CD14-positive monocyte (primary cell): ENCODE results near the gene LAMTOR3. TPM values are rescaled to one million over a fixed set of nuclear protein-coding genes. Genes with fewer than 3 reads are reported as not detected.
A peak's percentile ranks its signal among the peaks of the same experiment; 100 is the strongest.

ENCODE experiments used
- DNase-seq, 3 donors: peaks; one replicate each; pipeline ENCODE4 v3.0.0-alpha.2; 2011 to 2022
- H2AFZ ChIP-seq: 2 replicates; pipeline ENCODE4 v1.6.0; 2012; ENCODE audit warnings: mild to moderate bottlenecking, low read depth, low read length, inconsistent platforms; ENCODE audit not compliant: insufficient read depth, poor library complexity, severe bottlenecking
- H3K27ac ChIP-seq, 2 donors: 1 replicate in 1 of 2; 2 replicates in 1 of 2; pipeline ENCODE4 v1.5.1; 2012 to 2013; ENCODE audit warnings: low read length in 2 of 2, control low read depth in 1 of 2, inconsistent platforms in 1 of 2, low read depth in 1 of 2, mild to moderate bottlenecking in 1 of 2
- H3K27me3 ChIP-seq, 2 donors: one replicate each; pipeline versions ENCODE4 v1.6.0 to v1.6.1; 2011 to 2013; ENCODE audit warnings: low read length in 2 of 2; ENCODE audit not compliant: control insufficient read depth in 2 of 2, insufficient read depth in 2 of 2
- H3K36me3 ChIP-seq, 2 donors: replicated peaks in 1 of 2; 1 replicate in 1 of 2; 2 replicates in 1 of 2; pipeline versions ENCODE4 v1.5.1 to v1.6.1; 2012 to 2013; ENCODE audit warnings: low read length in 2 of 2, control low read depth in 1 of 2, inconsistent platforms in 1 of 2, mild to moderate bottlenecking in 1 of 2; ENCODE audit not compliant: insufficient read depth in 2 of 2, control insufficient read depth in 1 of 2
- H3K4me1 ChIP-seq, 2 donors: 1 replicate in 1 of 2; 2 replicates in 1 of 2; pipeline versions ENCODE4 v1.5.1 to v1.6.1; 2012 to 2013; ENCODE audit warnings: low read length in 2 of 2, control low read depth in 1 of 2, inconsistent platforms in 1 of 2, mild to moderate bottlenecking in 1 of 2, moderate library complexity in 1 of 2; ENCODE audit not compliant: insufficient read depth in 2 of 2, control insufficient read depth in 1 of 2
- H3K4me2 ChIP-seq: replicated peaks from 2 replicates; pipeline ENCODE3; 2012; ENCODE audit warnings: low read length, moderate library complexity, mild to moderate bottlenecking; ENCODE audit not compliant: poor library complexity, severe bottlenecking; ENCODE audit errors: extremely low read depth
- H3K4me3 ChIP-seq, 3 experiments: fragments of 200-600 bp in 1 of 3; sonication (generic) in 1 of 3; replicated peaks in 1 of 3; 1 replicate in 2 of 3; 2 replicates in 1 of 3; pipeline ENCODE4 v1.5.1; 2011 to 2013; ENCODE audit warnings: low read length in 3 of 3, mild to moderate bottlenecking in 3 of 3, control low read depth in 2 of 3, low read depth in 2 of 3, inconsistent platforms in 1 of 3, moderate library complexity in 1 of 3
- H3K79me2 ChIP-seq: 2 replicates; pipeline ENCODE4 v1.6.0; 2012; ENCODE audit warnings: mild to moderate bottlenecking, control low read depth, inconsistent platforms, low read length, moderate library complexity; ENCODE audit not compliant: insufficient read depth
- H3K9ac ChIP-seq: 2 replicates; pipeline ENCODE4 v1.6.0; 2017; ENCODE audit warnings: low read length, mild to moderate bottlenecking; ENCODE audit not compliant: insufficient read depth, poor library complexity, severe bottlenecking
- H3K9me3 ChIP-seq, 2 donors: replicated peaks in 1 of 2; 1 replicate in 1 of 2; 2 replicates in 1 of 2; pipeline versions ENCODE4 v1.5.1 to v1.6.1; 2012 to 2013; ENCODE audit warnings: low read length in 2 of 2, control low read depth in 1 of 2; ENCODE audit not compliant: control insufficient read depth in 1 of 2, insufficient read depth in 1 of 2
- H4K20me1 ChIP-seq: 2 replicates; pipeline ENCODE4 v1.6.0; 2012; ENCODE audit warnings: mild to moderate bottlenecking, low read length, control low read depth, moderate library complexity; ENCODE audit not compliant: insufficient read depth
- H3K27ac Mint-ChIP-seq, 7 donors: one replicate each; pipeline ENCODE4 v1.8.0; 2020; ENCODE audit warnings: mild to moderate bottlenecking in 7 of 7, mixed read lengths in 7 of 7, moderate library complexity in 6 of 7, inconsistent platforms in 2 of 7
- H3K27me3 Mint-ChIP-seq, 3 donors: one replicate each; pipeline ENCODE4 v1.8.0; 2021 to 2022; ENCODE audit warnings: low read depth in 3 of 3, mild to moderate bottlenecking in 3 of 3, mixed read lengths in 3 of 3, moderate library complexity in 3 of 3, inconsistent platforms in 1 of 3
- H3K36me3 Mint-ChIP-seq, 2 donors: one replicate each; pipeline ENCODE4 v1.8.0; 2020; ENCODE audit warnings: mixed read lengths in 2 of 2, inconsistent platforms in 1 of 2, mild to moderate bottlenecking in 1 of 2
- H3K4me1 Mint-ChIP-seq: one replicate; pipeline ENCODE4 v1.8.0; 2020; ENCODE audit warnings: mild to moderate bottlenecking, mixed read lengths
- H3K4me3 Mint-ChIP-seq, 2 donors: one replicate each; pipeline ENCODE4 v1.8.0; 2020; ENCODE audit warnings: mild to moderate bottlenecking in 2 of 2, mixed read lengths in 2 of 2, moderate library complexity in 1 of 2
- H3K9me3 Mint-ChIP-seq, 7 donors: one replicate each; pipeline ENCODE4 v1.8.0; 2020 to 2022; ENCODE audit warnings: mixed read lengths in 7 of 7, mild to moderate bottlenecking in 6 of 7, moderate library complexity in 6 of 7, inconsistent platforms in 2 of 7
- CTCF ChIP-seq: fragments of 200-600 bp; IDR thresholded peaks from one replicate; pipeline ENCODE4 v1.8.0; 2022; ENCODE audit warnings: antibody characterized with exemption, mild to moderate bottlenecking
- WGBS: methylation state at CpG from one replicate; pipeline ENCODE4 v1.1.5; 2013; ENCODE audit warnings: missing lambda C conversion rate; ENCODE audit not compliant: insufficient coverage; 5-methylcytosine and 5-hydroxymethylcytosine counted together
- intact Hi-C, 2 donors: fragments of 100-400 bp; cut with micrococcal nuclease; formaldehyde crosslinking; loops; one replicate each; pipeline versions ENCODE4 v1.15.0 to v1.15.1; 2023
- polyA plus RNA-seq, 3 donors: library from polyadenylated mRNA; depleted of rRNA in 1 of 3; unstranded in 2 of 3; stranded (reverse) in 1 of 3; fragments of 300-500 nt in 2 of 3; fragments of >200 nt in 1 of 3; fragmentation: Illumina TruSeq in 2 of 3; gene quantifications; 1 replicate in 2 of 3; 2 replicates in 1 of 3; pipeline ENCODE4 v1.2.3, GENCODE V29; 2012 to 2021

Gene LAMTOR3
- polyA plus RNA-seq, 3 donors = 19.9 to 83.3 (median 62.5) TPM

GRCh38 chr4:99917575-99917974 is 23.3 kb upstream of the LAMTOR3 start:
- no peak overlapping the region for H3K9ac ChIP-seq
- H3K36me3 Mint-ChIP-seq = peaks cover 62 to 67% of the 10 kb centered on the region in 2 donors
- no peaks in the 10 kb centered on the region for H3K4me1 Mint-ChIP-seq
- H3K4me2 ChIP-seq = no peak overlapping the region
- no peak for DNase-seq
- no peak overlapping the region for H3K4me3 ChIP-seq
- peaks cover 3 to 10% of the 10 kb centered on the region in 2 donors for H3K9me3 ChIP-seq
- H3K27ac Mint-ChIP-seq = peak overlapping the region in 1 of 7 donors; percentile 9
- intact Hi-C loops = no loop called here
- no peaks in the 10 kb centered on the region for H3K79me2 ChIP-seq
- no peak overlapping the region for H3K4me3 Mint-ChIP-seq
- H3K27me3 ChIP-seq = no peaks in the 10 kb centered on the region
- H3K27ac ChIP-seq = no peak overlapping the region
- TF ChIP-seq CTCF = no peak
- peaks cover 5% of the 10 kb centered on the region for H4K20me1 ChIP-seq
- peaks cover 0 to under 1% (median 0%) of the 10 kb centered on the region in 3 donors for H3K27me3 Mint-ChIP-seq
- no peaks in the 10 kb centered on the region for H3K4me1 ChIP-seq
- H3K9me3 Mint-ChIP-seq = peaks cover 2 to 14% (median 7%) of the 10 kb centered on the region in 7 donors
- peaks cover 37 to 90% of the 10 kb centered on the region in 2 donors for H3K36me3 ChIP-seq
- WGBS = no CpG with 5 or more reads among the region's 3 CpGs
- H2AFZ ChIP-seq = no peak overlapping the region

- Histone ChIP-seq H3K27me3 (no peaks in the 10 kb centered on the region), H3K4me1 (no peaks in the 10 kb centered on the region), H3K36me3 (peaks cover 20 to 80% of the 10 kb centered on the region in 2 donors), H3K9me3 (peaks cover 3 to 10% of the 10 kb centered on the region in 2 donors), H3K27ac (no peak overlapping the region), H3K79me2 (no peaks in the 10 kb centered on the region), H4K20me1 (peaks cover 5% of the 10 kb centered on the region), H3K4me3 (no peak overlapping the region), H2AFZ (no peak overlapping the region), H3K9ac (no peak overlapping the region), H3K4me2 (no peak overlapping the region)
- no CpG with 5 or more reads among the region's 2 CpGs for WGBS
- DNase-seq = no peak
- Mint-ChIP-seq H3K36me3 (peaks cover 56 to 66% of the 10 kb centered on the region in 2 donors), H3K4me1 (no peaks in the 10 kb centered on the region), H3K9me3 (peaks cover 2 to 14% (median 7%) of the 10 kb centered on the region in 7 donors), H3K4me3 (no peak overlapping the region), H3K27me3 (peaks cover 0 to 2% (median 0%) of the 10 kb centered on the region in 3 donors), H3K27ac (peak overlapping the region in 2 of 7 donors; percentile 27 to 37)
- TF ChIP-seq CTCF = no peak
- intact Hi-C loops = no loop called here
Measured at GRCh38 chr4:99915449-99915848, 21.2 kb upstream of the LAMTOR3 start.
